H7 (cell line): ENCODE results near the gene NME7. TPM values are rescaled to one million over a fixed set of nuclear protein-coding genes. Genes with fewer than 3 reads are reported as not detected.

Experiments
- DNase-seq: peaks from one replicate; pipeline ENCODE4 v3.0.0; 2012
- H3K27me3 ChIP-seq: 2 replicates; pipeline ENCODE4 v1.6.0; 2011; ENCODE audit warnings: mild to moderate bottlenecking, low read length; ENCODE audit not compliant: control insufficient read depth, insufficient read depth
- H3K36me3 ChIP-seq: replicated peaks from 2 replicates; pipeline ENCODE4 v1.5.1; 2011; ENCODE audit warnings: low read length; ENCODE audit not compliant: control insufficient read depth, insufficient read depth
- H3K4me3 ChIP-seq: 2 replicates; pipeline ENCODE4 v1.5.1; 2011; ENCODE audit warnings: low read depth, mild to moderate bottlenecking, control low read depth, low read length, moderate library complexity; ENCODE audit not compliant: insufficient read depth
- total RNA-seq: library from RNA; depleted of rRNA; stranded (reverse); fragments of >200 nt; shearing (Covaris generic); gene quantifications from 2 replicates; pipeline ENCODE4 v1.2.3, GENCODE V29; 2014

Gene NME7
- total RNA-seq, 1 experiment from 2014 or later = 19.1 TPM

DNA sequence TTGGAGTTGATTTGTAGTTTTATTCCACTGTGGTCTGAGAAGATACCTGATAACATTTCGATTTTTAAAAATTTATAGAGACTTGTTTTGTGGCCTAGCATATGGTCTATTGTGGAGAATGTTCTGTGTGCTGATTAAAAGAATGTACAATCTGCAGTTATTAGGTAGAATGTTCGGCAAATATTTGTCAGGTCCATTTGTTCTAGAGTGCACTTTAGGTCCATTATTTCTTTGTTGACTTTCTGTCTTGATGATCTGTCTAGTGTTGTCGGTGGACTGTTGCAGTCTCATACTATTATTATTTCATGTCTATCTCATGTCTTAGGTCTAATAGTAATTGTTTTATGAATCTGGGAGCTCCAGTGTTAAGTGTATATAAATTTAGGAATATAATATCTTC lies 116.8 kb downstream of the NME7 start:
- Histone ChIP-seq H3K4me3 (no peak overlapping the region), H3K36me3 (no peaks in the 10 kb centered on the region), H3K27me3 (no peaks in the 10 kb centered on the region)
- DNase-seq = no peak

DNA sequence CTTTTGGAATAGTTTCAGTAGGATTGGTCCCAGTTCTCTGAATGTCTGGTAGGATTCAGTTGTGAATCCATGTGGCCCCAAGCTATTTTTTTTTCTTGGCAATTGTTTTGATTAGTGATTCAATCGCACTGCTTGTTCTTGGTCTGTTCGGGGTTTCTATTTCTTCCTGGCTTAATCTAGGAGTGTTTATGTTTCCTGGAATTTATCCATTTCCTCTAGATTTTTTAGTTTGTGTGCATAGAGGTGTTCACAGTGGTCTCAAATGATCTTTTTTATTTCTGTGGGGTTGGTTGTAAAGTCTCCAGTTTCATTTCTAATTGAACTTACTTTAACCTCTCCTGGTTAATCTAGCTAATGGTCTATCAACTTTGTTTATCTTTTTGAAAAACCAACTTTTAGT lies 117.6 kb downstream of the NME7 start:
- Histone ChIP-seq H3K36me3 (no peaks in the 10 kb centered on the region), H3K27me3 (no peaks in the 10 kb centered on the region), H3K4me3 (no peak overlapping the region)
- DNase-seq = no peak

DNA sequence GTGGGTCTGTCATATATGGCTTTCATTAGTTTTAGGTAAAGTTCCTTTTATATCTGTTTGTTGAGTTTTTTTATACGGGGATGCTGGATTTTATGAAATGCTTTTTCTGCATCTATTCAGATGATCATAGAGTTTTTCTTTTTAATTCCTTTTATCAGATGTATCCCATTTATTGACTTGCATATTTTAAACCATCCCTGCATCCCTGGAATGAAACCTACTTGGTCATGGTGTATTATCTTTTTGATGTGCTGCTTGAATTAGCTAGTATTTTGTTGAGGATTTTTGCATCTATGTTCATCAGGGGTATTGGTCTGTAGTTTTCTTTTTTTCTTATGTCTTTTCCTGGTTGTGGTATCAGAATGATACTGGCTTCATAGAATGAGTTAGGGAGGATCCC lies 118.0 kb downstream of the NME7 start:
- Histone ChIP-seq H3K4me3 (no peak overlapping the region), H3K36me3 (no peaks in the 10 kb centered on the region), H3K27me3 (no peaks in the 10 kb centered on the region)
- no peak for DNase-seq

DNA sequence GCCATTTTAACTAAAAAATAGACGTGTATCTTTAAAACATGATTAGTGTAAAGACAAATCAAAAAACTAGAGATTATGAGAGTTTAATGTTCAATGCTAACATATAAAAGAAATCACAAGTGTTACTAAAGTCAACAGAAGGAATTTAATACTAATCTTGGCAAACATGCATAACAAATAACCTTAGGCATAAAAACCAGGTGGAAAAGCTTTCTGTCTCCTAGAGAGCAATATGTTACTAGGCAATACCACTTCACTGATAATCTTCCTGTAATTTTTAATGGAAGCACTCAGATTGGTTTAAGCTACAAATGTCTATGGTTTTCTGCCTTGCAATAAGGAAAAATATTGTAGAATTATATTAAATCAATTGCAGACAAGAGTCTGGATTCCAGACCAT lies 121.9 kb downstream of the NME7 start:
- Histone ChIP-seq H3K27me3 (no peaks in the 10 kb centered on the region), H3K36me3 (no peaks in the 10 kb centered on the region)

DNA sequence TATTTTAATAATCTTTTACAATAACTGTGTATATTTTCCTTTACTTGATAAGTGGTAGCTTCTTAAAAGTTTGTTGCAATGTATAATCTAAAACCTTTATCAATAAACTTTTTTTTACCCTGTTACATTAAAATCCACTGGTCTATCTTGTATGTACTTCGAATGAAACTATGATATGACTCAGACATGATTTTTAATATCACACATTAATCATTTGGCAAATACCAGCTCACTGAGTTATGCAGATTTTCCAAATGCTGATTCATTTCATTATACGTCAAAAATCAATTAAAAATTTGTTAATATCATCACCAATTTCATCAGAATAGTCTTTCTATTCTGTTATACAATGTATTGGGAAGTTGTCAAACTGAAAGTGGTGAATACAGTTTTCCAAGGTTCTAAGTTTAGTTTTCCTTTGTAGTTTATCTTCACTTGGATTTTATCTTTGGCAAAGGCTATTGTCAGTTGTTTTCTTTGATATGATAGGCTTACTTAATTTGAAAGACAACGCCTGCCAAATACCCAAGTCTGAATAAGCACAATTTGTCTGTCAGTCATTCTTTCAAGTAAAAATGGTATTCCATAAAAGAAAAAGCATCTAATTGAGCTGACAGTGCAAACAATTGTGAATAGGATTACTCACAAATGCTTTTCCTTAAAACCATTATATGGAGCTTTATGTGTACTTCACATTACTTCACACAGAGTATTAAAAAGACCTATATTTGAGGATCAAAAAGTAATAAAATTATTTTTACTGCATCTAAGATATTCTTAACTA lies 127.0 kb downstream of the NME7 start:
- no peaks in the 10 kb centered on the region for H3K27me3 ChIP-seq
- H3K36me3 ChIP-seq = no peaks in the 10 kb centered on the region
- DNase-seq = no peak
- no peak overlapping the region for H3K4me3 ChIP-seq

More for the DNA sequence above, 121.9 kb downstream of the NME7 start:
- no peak for DNase-seq
- H3K4me3 ChIP-seq = no peak overlapping the region

DNA sequence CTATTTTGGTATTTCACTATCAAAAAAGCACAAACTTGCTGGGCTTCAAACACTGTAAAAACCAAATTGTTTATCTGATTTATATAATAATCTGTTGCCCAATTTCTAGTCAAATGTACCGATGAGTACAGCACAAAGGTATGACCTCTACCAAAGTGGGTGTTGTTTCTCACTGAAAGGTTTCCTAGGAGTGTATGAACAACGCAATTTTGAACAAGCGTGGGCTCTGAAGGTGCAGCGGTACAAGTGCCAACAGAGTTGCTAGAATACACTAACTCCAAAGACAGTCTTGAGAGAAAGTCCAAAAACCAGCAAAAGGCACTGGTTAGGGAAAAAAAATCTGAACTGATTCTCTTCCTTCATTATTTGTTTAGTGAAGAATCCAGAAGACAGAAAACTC lies 130.7 kb downstream of the NME7 start:
- no peak overlapping the region for H3K4me3 ChIP-seq
- no peaks in the 10 kb centered on the region for H3K27me3 ChIP-seq
- H3K36me3 ChIP-seq = no peaks in the 10 kb centered on the region
- no peak for DNase-seq

DNA sequence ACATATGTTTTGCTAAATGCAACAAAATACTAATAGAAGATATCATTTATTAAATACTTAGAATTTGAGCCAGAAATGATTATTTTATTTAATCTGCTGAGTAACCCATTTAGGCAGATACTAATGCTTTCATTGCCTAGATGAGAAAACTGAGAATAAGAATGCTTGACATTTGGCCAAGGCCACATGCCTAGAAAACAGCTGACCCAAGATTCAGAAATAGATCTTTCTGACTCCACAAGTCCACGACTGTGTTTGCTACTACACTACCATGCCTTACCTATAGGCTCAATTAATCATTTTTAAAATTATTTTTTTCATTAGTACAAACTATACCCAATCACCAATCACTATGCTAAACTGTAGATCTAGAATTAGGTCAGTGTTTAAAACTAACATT lies 131.5 kb downstream of the NME7 start:
- no peak overlapping the region for H3K4me3 ChIP-seq
- no peak for DNase-seq
- H3K36me3 ChIP-seq = no peaks in the 10 kb centered on the region
- no peaks in the 10 kb centered on the region for H3K27me3 ChIP-seq

DNA sequence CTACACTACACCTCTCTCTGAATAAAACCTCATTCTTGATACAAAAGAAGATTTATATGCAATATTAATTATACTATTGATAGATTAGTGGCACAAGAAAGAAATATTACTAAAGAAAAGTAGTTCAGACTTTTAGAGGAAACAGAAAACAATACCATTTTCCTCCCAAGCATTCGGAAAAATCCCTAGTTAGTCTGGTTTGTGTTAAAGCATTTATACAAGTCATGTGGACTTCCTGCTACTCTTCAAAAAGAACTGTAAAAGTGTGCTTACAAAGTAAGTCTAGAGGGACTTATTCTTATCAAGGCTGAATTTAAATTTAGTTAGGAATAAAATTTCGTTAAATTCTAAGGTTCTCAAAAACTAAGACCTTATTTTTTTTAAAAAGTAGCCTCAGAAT lies 132.0 kb downstream of the NME7 start:
- Histone ChIP-seq H3K4me3 (no peak overlapping the region), H3K27me3 (no peaks in the 10 kb centered on the region), H3K36me3 (no peaks in the 10 kb centered on the region)
- no peak for DNase-seq

DNA sequence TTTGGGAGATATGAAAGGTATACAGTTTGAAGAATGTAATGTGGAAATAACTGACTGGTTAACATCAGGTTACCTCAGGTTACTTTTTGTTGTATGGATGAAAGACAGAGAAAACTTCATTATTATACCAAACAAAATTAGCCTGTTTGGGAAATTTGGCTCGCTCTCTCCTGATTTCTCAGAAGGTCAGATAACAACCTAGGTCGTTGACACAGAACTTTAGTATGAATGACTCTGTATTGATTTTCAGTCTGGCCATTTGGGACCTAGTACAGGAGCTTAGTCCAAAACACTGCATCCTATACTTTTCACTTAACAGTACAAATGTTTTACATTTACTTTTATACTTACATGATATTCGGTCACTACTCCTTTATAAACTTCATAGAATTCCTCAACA lies 132.8 kb downstream of the NME7 start:
- Histone ChIP-seq H3K36me3 (no peaks in the 10 kb centered on the region), H3K4me3 (no peak overlapping the region), H3K27me3 (no peaks in the 10 kb centered on the region)
- DNase-seq = no peak

DNA sequence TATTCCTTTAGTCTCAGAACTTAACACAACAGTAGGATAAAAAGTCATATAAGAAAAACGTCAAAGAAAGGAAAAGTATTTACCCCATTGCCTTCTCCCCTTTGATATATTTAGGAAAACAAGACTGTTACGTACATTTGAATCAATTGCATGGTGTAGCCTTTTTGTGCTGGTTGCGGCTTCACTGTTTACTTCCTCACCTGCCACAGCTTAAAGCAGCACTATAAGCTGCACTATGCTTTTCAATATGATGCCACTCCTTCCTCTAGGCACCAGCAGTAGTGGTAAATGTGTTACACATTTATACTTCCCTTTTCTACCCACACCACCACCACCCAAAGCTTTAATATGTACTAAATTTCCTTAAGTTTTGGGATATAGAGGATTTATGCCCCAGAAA lies 150.0 kb downstream of the NME7 start:
- H3K36me3 ChIP-seq = no peaks in the 10 kb centered on the region
- H3K4me3 ChIP-seq = no peak overlapping the region
- H3K27me3 ChIP-seq = no peaks in the 10 kb centered on the region
- DNase-seq = no peak

DNA sequence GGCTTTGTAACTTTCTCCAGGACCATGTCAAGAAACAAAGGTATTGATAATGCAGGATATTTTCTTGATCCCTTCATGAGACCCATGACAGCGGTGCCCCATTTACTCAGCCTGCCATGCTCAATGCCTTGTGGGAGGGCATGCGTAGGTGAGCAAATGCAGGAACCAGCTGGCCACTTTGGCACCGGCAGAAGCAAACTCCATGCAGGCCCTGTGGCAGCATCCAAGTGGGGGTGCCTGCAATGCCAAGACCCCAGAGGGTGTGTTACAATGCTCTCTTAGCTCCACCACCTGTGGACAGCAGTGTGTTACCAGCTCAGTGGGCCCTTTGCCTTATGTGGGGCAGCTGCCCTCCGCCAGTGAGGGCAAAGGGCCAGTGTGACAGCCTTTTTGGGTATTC lies 153.0 kb downstream of the NME7 start:
- Histone ChIP-seq H3K4me3 (no peak overlapping the region), H3K36me3 (no peaks in the 10 kb centered on the region), H3K27me3 (no peaks in the 10 kb centered on the region)
- no peak for DNase-seq

DNA sequence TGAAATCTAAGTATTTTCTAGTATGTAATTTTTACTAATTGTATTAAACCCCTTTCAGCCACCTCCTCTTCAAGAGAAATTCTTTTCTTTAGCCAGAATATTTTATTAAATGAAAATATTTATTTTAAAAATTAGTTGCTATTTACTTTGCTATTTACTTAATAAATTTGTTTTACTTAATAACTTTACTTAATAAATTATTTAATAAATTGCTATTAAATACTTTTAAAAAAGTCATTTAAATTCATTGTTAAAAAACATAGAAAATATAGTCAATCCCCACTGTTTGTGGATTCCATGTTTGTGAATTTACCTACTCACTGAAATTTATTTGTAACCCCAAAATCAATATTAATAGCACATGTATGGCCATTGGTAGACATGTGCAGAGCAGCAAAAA lies 155.5 kb downstream of the NME7 start:
- no peaks in the 10 kb centered on the region for H3K36me3 ChIP-seq
- no peaks in the 10 kb centered on the region for H3K27me3 ChIP-seq
- no peak for DNase-seq
- no peak overlapping the region for H3K4me3 ChIP-seq

DNA sequence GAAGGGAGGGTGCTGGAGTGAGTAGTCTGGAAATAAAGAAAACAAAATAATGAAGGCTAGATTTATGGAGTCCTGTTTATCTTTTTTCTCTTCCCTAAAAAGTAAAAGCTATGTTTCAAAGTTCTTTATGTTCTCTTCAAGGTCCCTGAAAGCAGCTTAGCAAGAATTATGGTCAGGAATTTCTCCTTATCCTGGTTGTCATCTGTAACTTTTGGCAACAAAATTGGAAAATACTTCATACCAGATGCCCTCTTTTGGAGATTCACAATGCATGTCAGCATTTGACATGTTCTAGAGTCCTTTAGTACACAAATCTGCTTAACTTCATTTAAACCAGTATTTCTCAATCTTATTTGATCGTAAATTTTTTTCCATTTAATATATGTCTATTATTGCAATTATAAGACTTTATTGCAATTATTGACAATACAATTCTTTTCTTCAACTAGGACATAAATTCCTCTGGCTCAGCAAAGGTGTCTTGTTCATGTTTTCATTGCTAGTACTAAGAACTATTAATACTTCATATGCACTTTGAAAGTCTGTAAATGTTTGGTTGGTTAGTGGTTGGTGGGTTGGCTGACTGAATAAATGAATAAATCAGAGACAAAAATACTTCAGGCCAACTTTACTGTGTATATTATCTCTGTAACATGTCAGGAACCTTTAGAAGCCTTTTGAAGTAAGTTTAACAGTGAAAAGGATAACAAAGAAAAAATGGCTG lies 159.6 kb downstream of the NME7 start:
- no peak for DNase-seq
- H3K27me3 ChIP-seq = no peaks in the 10 kb centered on the region
- no peaks in the 10 kb centered on the region for H3K36me3 ChIP-seq
- no peak overlapping the region for H3K4me3 ChIP-seq

DNA sequence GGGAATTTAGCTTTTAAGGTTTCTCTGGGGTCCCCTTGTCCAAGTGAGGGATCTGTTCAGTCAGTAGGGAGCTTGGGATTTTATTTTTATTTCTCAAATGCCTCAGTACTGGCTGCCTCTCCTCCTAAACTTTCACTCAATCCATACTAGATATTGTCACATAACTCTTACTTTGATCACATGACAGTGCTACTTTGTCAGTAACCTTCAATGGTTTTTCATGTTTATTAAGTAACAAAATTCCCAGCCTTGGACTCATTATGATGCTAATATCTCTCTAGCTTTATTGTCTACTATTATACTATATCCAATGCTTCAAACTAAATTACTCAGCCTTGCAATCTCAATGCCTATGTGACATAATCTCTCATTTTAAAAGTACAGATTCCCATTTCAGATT lies 163.4 kb downstream of the NME7 start:
- DNase-seq = no peak
- no peaks in the 10 kb centered on the region for H3K27me3 ChIP-seq
- no peak overlapping the region for H3K4me3 ChIP-seq
- no peaks in the 10 kb centered on the region for H3K36me3 ChIP-seq

DNA sequence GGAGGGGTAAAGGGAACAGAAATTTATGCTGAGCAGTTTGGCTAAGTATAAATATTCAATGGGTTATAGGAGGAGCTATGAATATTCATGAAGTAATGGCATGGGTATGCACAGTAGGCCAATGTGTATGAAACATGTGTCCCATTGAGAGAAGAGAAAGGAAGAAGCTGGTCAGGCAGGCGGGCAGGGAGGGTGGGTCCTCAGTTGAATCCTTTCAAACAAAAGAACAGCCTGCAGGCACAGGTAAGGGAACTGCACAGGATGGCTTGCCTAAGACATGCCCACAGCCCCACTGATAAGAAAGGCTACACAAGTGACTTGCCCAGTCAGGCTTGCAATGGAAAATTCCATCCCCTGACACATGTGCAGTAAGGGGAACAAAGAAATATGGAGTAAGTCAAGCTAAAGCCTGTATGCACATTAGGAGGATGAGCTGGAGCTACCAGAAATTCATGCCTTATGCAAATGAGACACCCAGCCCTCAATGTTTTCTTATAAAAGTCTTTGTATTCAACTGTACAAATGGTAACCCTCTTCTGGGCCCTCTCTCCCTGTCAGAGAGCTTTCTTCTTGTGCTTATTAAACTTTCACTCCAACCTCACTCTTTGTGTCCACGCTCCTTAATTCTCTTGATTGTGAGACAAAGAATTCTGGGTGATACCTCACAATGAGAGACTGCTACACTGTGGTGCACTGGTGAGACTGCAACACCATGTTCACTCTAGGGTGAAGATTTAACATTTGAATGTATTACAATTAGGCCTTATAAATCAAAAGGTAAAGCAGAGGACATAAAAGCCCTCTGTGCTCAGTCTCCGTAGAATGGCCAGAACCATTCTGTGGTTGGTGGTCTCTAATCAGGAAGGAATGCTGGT lies 164.6 kb downstream of the NME7 start:
- DNase-seq = no peak
- Histone ChIP-seq H3K27me3 (no peaks in the 10 kb centered on the region), H3K4me3 (no peak overlapping the region), H3K36me3 (no peaks in the 10 kb centered on the region)
